CD4-positive, alpha-beta T cell (primary cell): ENCODE measurements around the gene WAC. TPM values are rescaled to one million over a fixed set of nuclear protein-coding genes. Genes with fewer than 3 reads are reported as not detected.
A peak's percentile ranks its signal among the peaks of the same experiment; 100 is the strongest.
"Not testable (repeated sequence)": the region's sequence is repeated elsewhere in the genome, so short reads cannot be mapped to it uniquely, and the experiment has no call there.

Source experiments
- ATAC-seq: fragments of 200-7000 bp; cut with Tn5 transposase; one replicate; pipeline ENCODE4 v1.10.0; 2022; ENCODE audit warnings: mild to moderate bottlenecking; ENCODE audit not compliant: poor library complexity
- CTCF ChIA-PET: fragments of 350-600 bp; sonication (Branson Sonifier 250); formaldehyde crosslinking; loops from one replicate; lab custom pipeline; 2021; ENCODE audit warnings: antibody characterized with exemption, inconsistent platforms; lab: Charles Lee
- POLR2A ChIA-PET: fragments of 350-600 bp; sonication (Branson Sonifier 250); formaldehyde crosslinking; loops from one replicate; lab custom pipeline; 2021; ENCODE audit warnings: antibody characterized with exemption, inconsistent platforms; lab: Charles Lee
- DNase-seq, 14 experiments: peaks; one replicate each; pipeline ENCODE4 v3.0.0-alpha.2; 2013 to 2020; ENCODE audit warnings: mixed read lengths in 2 of 14
- H3K27ac ChIP-seq, 2 donors: one replicate each; pipeline versions ENCODE4 v1.5.1 to v1.7.0; 2013; ENCODE audit warnings: low read length in 2 of 2, low read depth in 1 of 2, mild to moderate bottlenecking in 1 of 2
- H3K27me3 ChIP-seq, 2 experiments: 1 replicate in 1 of 2; 2 replicates in 1 of 2; pipeline versions ENCODE4 v1.6.1 to v1.7.0; 2013; ENCODE audit warnings: low read length in 2 of 2, control low read depth in 1 of 2, mild to moderate bottlenecking in 1 of 2, moderate library complexity in 1 of 2; ENCODE audit not compliant: insufficient read depth in 2 of 2, control insufficient read depth in 1 of 2
- H3K36me3 ChIP-seq: one replicate; pipeline ENCODE4 v1.6.1; 2013; ENCODE audit warnings: low read length, control low read depth; ENCODE audit not compliant: insufficient read depth
- H3K4me1 ChIP-seq: one replicate; pipeline ENCODE4 v1.6.1; 2013; ENCODE audit warnings: low read length, control low read depth; ENCODE audit not compliant: insufficient read depth
- H3K4me3 ChIP-seq: one replicate; pipeline ENCODE4 v1.5.1; 2013; ENCODE audit warnings: mild to moderate bottlenecking, low read length, moderate library complexity
- H3K9me3 ChIP-seq, 2 experiments: 1 replicate in 1 of 2; 2 replicates in 1 of 2; pipeline versions ENCODE4 v1.6.1 to v1.7.0; 2013; ENCODE audit warnings: low read length in 2 of 2, mild to moderate bottlenecking in 2 of 2, control low read depth in 1 of 2, moderate library complexity in 1 of 2; ENCODE audit not compliant: control insufficient read depth in 1 of 2, insufficient read depth in 1 of 2
- H3K27ac Mint-ChIP-seq: one replicate; pipeline ENCODE4 v1.8.0; 2020; ENCODE audit warnings: mixed read lengths
- H3K27me3 Mint-ChIP-seq: one replicate; pipeline ENCODE4 v1.8.0; 2021; ENCODE audit warnings: mixed read lengths
- H3K36me3 Mint-ChIP-seq: one replicate; pipeline ENCODE4 v1.8.0; 2021; ENCODE audit warnings: low read depth, mixed read lengths
- H3K4me1 Mint-ChIP-seq: one replicate; pipeline ENCODE4 v1.8.0; 2021; ENCODE audit warnings: low read depth, mixed read lengths
- H3K4me3 Mint-ChIP-seq: one replicate; pipeline ENCODE4 v1.8.0; 2020; ENCODE audit warnings: mild to moderate bottlenecking, mixed read lengths
- H3K9me3 Mint-ChIP-seq: one replicate; pipeline ENCODE4 v1.8.0; 2020; ENCODE audit warnings: mixed read lengths
- CTCF ChIP-seq: fragments of 200-600 bp; IDR thresholded peaks from one replicate; pipeline ENCODE4 v1.8.0; 2022; ENCODE audit warnings: antibody characterized with exemption, mild to moderate bottlenecking
- intact Hi-C, 2 experiments: fragments of 100-400 bp; cut with DNase I in 1 of 2; cut with micrococcal nuclease in 1 of 2; formaldehyde crosslinking; loops; one replicate each; pipeline versions ENCODE4 v1.15.1 to v1.9.0; 2023 to 2025; cut with DNase I, micrococcal nuclease
- total RNA-seq, 174 experiments: library from RNA in 2 of 174; stranded (reverse) in 2 of 174; gene quantifications; one replicate each; pipeline ENCODE4 v1.2.3 and lab custom pipeline; 2021 to 2026

Gene WAC
- total RNA-seq, 2 experiments from 2014 or later: 169 to 177 TPM

- intact Hi-C loops: no loop called here
- no peak for TF ChIP-seq CTCF
These were observed 73.7 kb downstream of the WAC start for GRCh38 chr10:28606568-28606967.

GRCh38 chr10:28609636-28610035 is 76.7 kb downstream of the WAC start:
- H3K27me3 ChIP-seq, H3K9me3 Mint-ChIP-seq, H3K9me3 ChIP-seq, intact Hi-C loops, DNase-seq, H3K4me3 ChIP-seq, H3K27ac Mint-ChIP-seq, H3K4me3 Mint-ChIP-seq, H3K27me3 Mint-ChIP-seq, H3K27ac ChIP-seq, ATAC-seq, CTCF ChIA-PET, H3K4me1 ChIP-seq: not testable (repeated sequence)
- H3K4me1 Mint-ChIP-seq: peaks cover 50% of the 10 kb centered on the region
- peaks cover 90% of the 10 kb centered on the region for H3K36me3 Mint-ChIP-seq
- H3K36me3 ChIP-seq: peaks cover 74% of the 10 kb centered on the region
- POLR2A ChIA-PET: interaction anchor here (0.7 kb wide), 1 partner anchor 74 kb away, joined by 4 read pairs; no protein-coding TSS in a partner anchor

More at GRCh38 chr10:28606568-28606967, 73.7 kb downstream of the WAC start:
- no peak for DNase-seq
- Histone ChIP-seq H3K4me3 (no peak overlapping the region), H3K27ac (no peak overlapping the region), H3K9me3 (no peaks in the 10 kb centered on the region), H3K4me1 (no peaks in the 10 kb centered on the region), H3K36me3 (peaks cover 67% of the 10 kb centered on the region), H3K27me3 (no peaks in the 10 kb centered on the region)
- H3K4me3 Mint-ChIP-seq: no peak overlapping the region
- CTCF ChIA-PET: no interaction called here
- H3K27ac Mint-ChIP-seq: peak overlapping the region; percentile 63
- ATAC-seq: no peak
- H3K9me3 Mint-ChIP-seq: no peaks in the 10 kb centered on the region
- no peaks in the 10 kb centered on the region for H3K27me3 Mint-ChIP-seq
- POLR2A ChIA-PET: no interaction called here
- H3K36me3 Mint-ChIP-seq: peaks cover 85% of the 10 kb centered on the region
- peaks cover 61% of the 10 kb centered on the region for H3K4me1 Mint-ChIP-seq

GRCh38 chr10:28612877-28613276 is 80.0 kb downstream of the WAC start:
- peaks cover 95% of the 10 kb centered on the region for H3K36me3 ChIP-seq
- ChIA-PET CTCF (interaction anchor here (1.1 to 1.3 kb wide), 2 partner anchors 15 to 181 kb away, joined by 3 read pairs; no protein-coding TSS in a partner anchor), POLR2A (no interaction called here)

More at GRCh38 chr10:28612877-28613276, 80.0 kb downstream of the WAC start:
- no peaks in the 10 kb centered on the region for H3K27me3 ChIP-seq
- Mint-ChIP-seq H3K9me3 (no peaks in the 10 kb centered on the region), H3K4me3 (no peak overlapping the region), H3K36me3 (peaks cover 95% of the 10 kb centered on the region), H3K27me3 (no peaks in the 10 kb centered on the region), H3K27ac (peak overlapping the region; percentile 22), H3K4me1 (peaks cover 25% of the 10 kb centered on the region)
- ATAC-seq: no peak
- no peak for TF ChIP-seq CTCF
- no peak overlapping the region for H3K4me3 ChIP-seq
- intact Hi-C loops: no loop called here
- no peaks in the 10 kb centered on the region for H3K4me1 ChIP-seq
- no peaks in the 10 kb centered on the region for H3K9me3 ChIP-seq
- no peak overlapping the region for H3K27ac ChIP-seq
- DNase-seq: no peak
